ENCODE data around the gene NBPF19.
"Not testable (repeated sequence)": the region's sequence is repeated elsewhere in the genome, so short reads cannot be mapped to it uniquely, and the experiment has no call there.

The NBPF19 gene, protein sequence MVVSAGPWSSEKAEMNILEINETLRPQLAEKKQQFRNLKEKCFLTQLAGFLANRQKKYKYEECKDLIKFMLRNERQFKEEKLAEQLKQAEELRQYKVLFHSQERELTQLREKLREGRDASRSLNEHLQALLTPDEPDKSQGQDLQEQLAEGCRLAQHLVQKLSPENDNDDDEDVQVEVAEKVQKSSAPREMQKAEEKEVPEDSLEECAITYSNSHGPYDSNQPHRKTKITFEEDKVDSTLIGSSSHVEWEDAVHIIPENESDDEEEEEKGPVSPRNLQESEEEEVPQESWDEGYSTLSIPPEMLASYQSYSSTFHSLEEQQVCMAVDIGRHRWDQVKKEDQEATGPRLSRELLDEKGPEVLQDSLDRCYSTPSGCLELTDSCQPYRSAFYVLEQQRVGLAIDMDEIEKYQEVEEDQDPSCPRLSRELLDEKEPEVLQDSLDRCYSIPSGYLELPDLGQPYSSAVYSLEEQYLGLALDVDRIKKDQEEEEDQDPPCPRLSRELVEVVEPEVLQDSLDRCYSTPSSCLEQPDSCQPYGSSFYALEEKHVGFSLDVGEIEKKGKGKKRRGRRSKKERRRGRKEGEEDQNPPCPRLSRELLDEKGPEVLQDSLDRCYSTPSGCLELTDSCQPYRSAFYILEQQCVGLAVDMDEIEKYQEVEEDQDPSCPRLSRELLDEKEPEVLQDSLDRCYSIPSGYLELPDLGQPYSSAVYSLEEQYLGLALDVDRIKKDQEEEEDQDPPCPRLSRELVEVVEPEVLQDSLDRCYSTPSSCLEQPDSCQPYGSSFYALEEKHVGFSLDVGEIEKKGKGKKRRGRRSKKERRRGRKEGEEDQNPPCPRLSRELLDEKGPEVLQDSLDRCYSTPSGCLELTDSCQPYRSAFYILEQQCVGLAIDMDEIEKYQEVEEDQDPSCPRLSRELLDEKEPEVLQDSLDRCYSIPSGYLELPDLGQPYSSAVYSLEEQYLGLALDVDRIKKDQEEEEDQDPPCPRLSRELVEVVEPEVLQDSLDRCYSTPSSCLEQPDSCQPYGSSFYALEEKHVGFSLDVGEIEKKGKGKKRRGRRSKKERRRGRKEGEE (N-terminal part only)

DNA sequence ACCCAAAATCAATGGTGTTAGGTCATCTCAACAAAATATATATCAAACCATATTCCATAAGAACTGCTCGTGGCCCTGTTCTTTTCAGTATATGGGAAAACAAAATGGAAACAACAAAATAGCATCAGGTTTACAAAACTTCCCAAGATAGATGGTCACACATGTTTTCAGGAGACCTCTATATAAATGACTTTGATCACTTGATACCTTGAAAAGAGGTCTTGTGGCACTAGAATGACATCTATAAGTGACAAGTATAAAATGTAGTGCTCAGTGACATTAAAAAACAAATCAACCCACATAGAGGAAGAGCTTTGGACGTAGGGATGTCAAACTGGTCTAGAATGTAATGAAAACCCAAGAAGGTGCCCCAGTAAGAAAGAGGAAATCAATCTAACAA is at the start of gene NBPF19:
TSS of gene NBPF19 (plus strand) at position 301 of the 400 bp plus-strand sequence. CDS start 888 bp downstream, outside the sequence.
- DNase-seq (ENCODE audit: low read depth in 3 of 3, low spot score in 1 of 3): not testable (repeated sequence)

DNA sequence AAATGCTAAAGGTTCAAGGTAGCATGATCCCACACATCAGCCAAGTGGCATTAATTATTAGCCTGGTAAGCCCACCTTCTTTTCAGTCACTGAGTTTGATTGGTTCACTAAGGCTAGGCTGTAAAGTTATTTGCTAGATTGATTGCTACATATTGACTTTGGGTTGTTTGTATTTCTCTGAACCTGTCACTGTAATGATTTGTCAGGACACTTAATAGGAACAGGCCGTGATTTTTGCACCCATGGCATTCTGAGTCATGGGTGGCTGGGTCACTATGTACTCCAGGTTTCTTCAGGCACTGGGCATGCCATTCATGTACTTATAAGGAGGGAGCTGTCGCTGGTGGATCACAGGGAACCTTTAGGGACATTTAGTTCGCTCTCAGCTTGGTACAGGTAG is 46.5 kb upstream of the NBPF19 start:
- DNase-seq (ENCODE audit: low read depth in 3 of 3, low spot score in 1 of 3): not testable (repeated sequence)

DNA sequence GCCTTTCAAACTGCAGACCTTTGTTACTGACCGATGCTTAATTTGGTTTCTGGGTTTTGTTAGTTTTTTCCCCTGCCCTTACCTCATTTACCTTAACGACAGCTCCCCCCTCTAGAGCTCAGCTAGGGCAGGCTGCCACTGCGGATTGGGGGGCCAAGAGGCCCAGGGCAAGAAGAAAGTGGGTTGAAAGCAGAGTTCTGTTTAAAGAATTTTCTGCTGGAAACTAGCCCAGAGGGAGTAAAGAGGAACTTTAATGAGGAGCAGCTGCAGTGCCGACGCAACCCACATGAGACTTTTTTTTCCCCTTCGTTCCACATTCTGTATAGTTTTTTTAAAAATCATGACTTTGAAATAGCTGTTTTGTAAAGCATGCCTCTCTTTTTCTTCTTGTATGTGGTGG is 29.4 kb upstream of the NBPF19 start:
- DNase-seq (ENCODE audit: low read depth in 3 of 3, low spot score in 1 of 3): not testable (repeated sequence)

DNA sequence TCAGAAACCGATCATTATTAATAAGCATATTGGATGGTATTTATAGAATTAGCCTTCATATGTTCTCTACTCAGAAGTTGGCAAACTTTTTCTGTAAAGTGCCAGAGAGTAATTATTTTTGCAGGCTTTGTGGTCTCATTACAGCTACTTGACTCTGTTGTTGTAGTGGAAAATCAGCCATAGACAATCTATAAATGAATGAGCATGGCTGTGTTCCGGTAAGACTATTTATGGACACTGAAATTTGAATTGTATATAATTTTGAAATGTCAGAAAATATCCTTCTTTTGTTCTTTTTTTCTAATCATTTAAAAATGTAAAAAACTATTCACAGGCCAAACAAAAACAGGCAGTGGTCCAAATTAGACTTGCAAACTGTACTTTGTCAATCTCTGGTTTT is 22.6 kb upstream of the NBPF19 start:
- DNase-seq (ENCODE audit: low read depth in 3 of 3, low spot score in 1 of 3): not testable (repeated sequence)

DNA sequence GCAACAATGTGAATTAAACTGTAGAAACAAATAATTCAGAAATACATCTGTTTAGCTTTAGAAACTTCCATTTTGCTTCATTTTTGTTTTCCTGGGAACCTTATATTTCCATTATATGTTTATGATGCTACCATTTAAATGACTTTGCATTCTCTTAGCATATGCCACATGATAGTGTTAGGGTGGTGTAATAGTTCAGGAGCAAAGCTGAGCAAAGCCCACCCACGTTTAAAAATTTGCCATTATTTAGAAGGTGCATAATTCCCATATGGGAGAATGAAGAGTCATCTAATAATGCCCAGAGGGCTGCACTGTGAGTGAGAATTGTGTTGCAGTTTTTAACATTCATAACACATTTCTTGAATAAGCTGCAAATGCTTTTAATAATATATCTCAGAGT is 22.2 kb upstream of the NBPF19 start:
- not testable (repeated sequence) for DNase-seq (ENCODE audit: low read depth in 3 of 3, low spot score in 1 of 3)

DNA sequence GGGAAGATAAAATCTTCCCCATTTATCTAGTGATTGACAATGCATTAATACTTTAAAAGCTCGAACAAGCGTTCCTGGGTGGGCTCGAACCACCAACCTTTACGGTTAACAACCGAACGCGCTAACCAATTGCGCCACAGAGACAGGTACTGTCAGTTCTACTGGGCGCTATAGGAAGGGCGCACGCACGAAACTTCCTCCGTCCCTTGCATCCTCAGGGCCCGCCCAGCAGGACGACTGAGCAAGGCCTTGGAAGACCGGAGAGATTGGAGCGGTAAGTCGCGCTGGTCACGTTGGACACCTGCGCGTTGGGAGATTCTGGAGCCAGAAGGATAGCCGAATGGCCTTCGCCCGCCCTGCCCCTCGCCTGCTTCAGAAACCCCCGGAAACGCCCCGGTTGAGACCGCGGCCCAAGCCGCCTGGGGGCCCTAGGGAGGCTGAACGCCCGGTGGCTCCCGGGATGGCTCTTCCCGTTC is 83.5 kb downstream of the NBPF19 start:
- DNase-seq (ENCODE audit: low read depth in 3 of 3, low spot score in 1 of 3): peak; percentile 11 to 48 (median 19)

DNA sequence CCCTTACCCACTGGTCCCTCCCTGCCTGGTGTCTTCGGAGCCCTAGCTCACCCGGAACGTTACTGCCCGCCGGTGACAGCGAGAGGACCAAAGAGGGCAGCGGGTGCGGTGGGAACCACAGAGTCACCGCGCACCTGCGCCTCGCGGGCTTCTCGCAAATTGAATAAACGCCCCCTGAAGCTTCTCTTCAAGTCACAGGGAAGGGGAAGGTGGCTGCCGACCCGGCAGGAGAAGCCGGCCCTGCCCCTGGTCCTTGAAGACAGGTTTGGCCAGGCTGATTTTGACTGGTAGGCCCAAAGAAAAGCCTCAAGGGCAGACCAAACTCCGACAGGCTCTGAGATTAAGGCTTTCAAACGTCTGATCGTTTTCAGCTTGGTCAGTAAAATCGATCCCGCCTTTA is 87.0 kb downstream of the NBPF19 start:
- DNase-seq (ENCODE audit: low read depth in 3 of 3, low spot score in 1 of 3): not testable (repeated sequence)

DNA sequence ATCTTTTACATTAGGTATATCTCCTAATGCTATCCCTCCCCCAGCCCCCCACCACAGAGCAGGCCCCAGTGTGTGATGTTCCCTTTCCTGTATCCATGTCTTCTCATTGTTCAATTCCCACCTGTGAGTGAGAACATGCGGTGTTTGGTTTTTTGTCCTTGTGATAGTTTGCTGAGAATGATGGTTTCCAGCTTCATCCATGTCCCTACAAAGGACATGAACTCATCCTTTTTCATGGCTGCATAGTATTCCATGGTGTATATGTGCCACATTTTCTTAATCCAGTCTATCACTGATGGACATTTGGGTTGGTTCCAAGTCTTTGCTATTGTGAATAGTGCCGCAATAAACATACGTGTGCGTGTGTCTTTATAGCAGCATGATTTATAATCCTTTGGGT is 90.6 kb downstream of the NBPF19 start:
- DNase-seq (ENCODE audit: low read depth in 3 of 3, low spot score in 1 of 3): not testable (repeated sequence)

DNA sequence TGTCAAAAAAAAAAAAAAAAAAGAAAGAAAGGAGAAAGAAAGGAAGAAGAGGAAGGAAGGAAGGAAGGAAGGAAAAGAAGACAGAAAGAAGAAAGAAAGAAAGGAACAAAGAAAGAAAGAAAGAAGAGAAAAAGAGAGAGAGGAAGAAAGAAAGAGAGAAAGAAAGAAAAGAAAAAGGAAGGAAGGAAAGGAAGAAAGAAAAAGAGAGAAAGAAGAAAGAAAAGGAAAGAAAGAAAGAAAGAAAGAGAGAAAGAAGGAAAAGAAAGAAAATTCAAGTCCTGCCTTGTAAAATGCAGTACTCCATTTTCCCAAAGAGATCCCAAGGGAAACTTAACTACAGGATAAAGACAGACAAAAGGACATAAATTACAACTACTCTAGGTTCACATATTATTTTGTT is 97.9 kb downstream of the NBPF19 start:
- not testable (repeated sequence) for DNase-seq (ENCODE audit: low read depth in 3 of 3, low spot score in 1 of 3)

DNA sequence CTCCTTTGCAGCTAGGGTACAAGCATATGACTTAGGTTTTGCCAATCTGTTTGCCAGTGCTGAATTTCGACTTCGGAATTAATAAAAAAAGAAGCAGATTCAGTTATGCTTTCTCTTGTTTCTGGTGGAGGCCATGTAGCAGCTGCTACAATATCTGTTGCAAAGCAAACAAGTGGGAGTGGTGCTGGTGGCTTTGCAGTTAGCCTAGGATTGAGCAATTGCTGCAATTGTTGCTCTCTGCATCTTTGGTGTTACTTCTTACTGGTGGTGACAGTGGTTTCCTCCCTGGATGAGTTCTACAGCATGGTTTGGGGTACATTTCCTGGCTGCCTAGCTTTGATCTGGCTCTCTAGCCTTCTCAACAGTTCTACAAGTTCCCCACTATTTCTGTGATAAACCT is 110.7 kb downstream of the NBPF19 start:
- DNase-seq (ENCODE audit: low read depth in 3 of 3, low spot score in 1 of 3): peak in 1 of 3 donors; percentile 6
